ENCODE results near the gene JMJD6. TPM values are rescaled to one million over a fixed set of nuclear protein-coding genes. Genes with fewer than 3 reads are reported as not detected.

Gene JMJD6
- total and polyA plus RNA-seq, 2 of the 8 experiments (the other 6 are each of a cell fraction or from before 2014, with no cell fraction given), result 8.6 to 18.6 TPM

DNA sequence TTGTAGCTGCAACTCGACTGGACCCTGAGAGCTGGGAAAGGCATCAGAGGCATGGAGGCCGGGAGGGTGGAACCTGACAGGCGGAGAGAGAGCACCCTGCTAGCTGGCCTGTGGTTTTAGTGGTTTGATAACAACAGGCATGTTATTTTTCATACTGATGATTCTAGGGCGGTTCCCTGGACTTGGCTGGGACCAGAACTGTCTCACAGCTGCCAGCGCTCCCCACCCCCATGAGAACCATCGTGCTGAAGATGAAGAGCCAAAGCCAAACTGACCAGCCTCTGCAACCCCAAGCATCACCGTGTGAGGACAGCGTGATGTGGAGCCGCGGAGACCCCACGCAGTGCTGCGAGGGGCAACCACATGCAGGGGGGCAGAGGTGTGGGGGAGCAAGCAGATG lies 44.1 kb downstream of the JMJD6 start:
- ChIA-PET POLR2A (ENCODE audit: partially characterized antibody) (interaction anchor here (0.9 to 3.7 kb wide), 6 partner anchors 11 to 125 kb away, joined by 3 to 18 read pairs (median 4); no protein-coding TSS in a partner anchor), CTCF (ENCODE audit: partially characterized antibody) (interaction anchor here (0.7 to 13.1 kb wide), 42 partner anchors 8 to 222 kb away, joined by 3 to 155 read pairs (median 7); partner anchors contain the start of genes AANAT, MXRA7 and PRCD)
- Histone ChIP-seq H2BK12ac (ENCODE audit: low read depth, low read length) (no peak overlapping the region), H3K27me3 (replicated peaks in 1 of 4; ENCODE audit: control insufficient read depth in 3 of 4, extremely low read depth in 1 of 4, insufficient read depth in 3 of 4, low read length in 3 of 4) (no peaks in the 10 kb centered on the region), H3K79me1 (ENCODE audit: low read depth, low read length) (no peaks in the 10 kb centered on the region), H3K18ac (ENCODE audit: extremely low read depth, low read length) (no peak overlapping the region), H3K4me3 (ENCODE audit: extremely low read depth in 1 of 4, insufficient read depth in 2 of 4, low read depth in 3 of 4, low read length in 4 of 4) (no peak overlapping the region), H3K9ac (replicated peaks in 1 of 4; ENCODE audit: extremely low read depth in 1 of 4, low read depth in 3 of 4, low read length in 3 of 4) (no peak overlapping the region), H2AFZ (ENCODE audit: low read length) (no peak overlapping the region), H3K36me3 (ENCODE audit: control insufficient read depth in 2 of 4, insufficient read depth in 4 of 4, low read length in 3 of 4) (no peaks in the 10 kb centered on the region), H2BK15ac (ENCODE audit: low read length) (no peak overlapping the region), H3K79me2 (ENCODE audit: control insufficient read depth in 1 of 2, insufficient read depth in 2 of 2, low read length in 2 of 2) (no peaks in the 10 kb centered on the region), H4K20me1 (replicated peaks in 1 of 2; ENCODE audit: control insufficient read depth in 1 of 2, insufficient read depth in 2 of 2, low read length in 2 of 2) (peaks cover 0 to 3% of the 10 kb centered on the region in 2 experiments), H3K27ac (ENCODE audit: low read depth, low read length) (no peak overlapping the region), H3K14ac (ENCODE audit: insufficient read length) (no peak overlapping the region), H2AK5ac (ENCODE audit: low read depth, low read length) (no peak overlapping the region), H3K9me3 (ENCODE audit: insufficient read depth in 2 of 2, low read depth in 1 of 2, low read length in 1 of 2) (no peaks in the 10 kb centered on the region), H4K91ac (replicated peaks; ENCODE audit: insufficient read length, low read length) (no peak overlapping the region), H2BK5ac (ENCODE audit: low read depth, low read length) (no peak overlapping the region), H3K4ac (replicated peaks; ENCODE audit: insufficient read length, low read depth, low read length) (no peak overlapping the region), H3K4me2 (ENCODE audit: insufficient read depth in 1 of 2, low read depth in 2 of 2, low read length in 2 of 2) (no peak overlapping the region), H3K56ac (replicated peaks; ENCODE audit: insufficient read length, low read depth, low read length) (no peak overlapping the region), H4K8ac (ENCODE audit: extremely low read depth, insufficient read depth, low read length) (no peak overlapping the region; the same call in 1 of the 2 replicates), H3K4me1 (replicated peaks in 1 of 4; ENCODE audit: control insufficient read depth in 3 of 4, insufficient read depth in 4 of 4, low read length in 3 of 4) (peaks cover 0 to 24% (median 14%) of the 10 kb centered on the region in 4 experiments; a peak in 6 of 7 replicates), H3K23me2 (ENCODE audit: low read depth, low read length) (no peaks in the 10 kb centered on the region), H3K23ac (ENCODE audit: insufficient read length) (no peak overlapping the region), H4K5ac (ENCODE audit: insufficient read length, low read depth, low read length) (no peak overlapping the region), H2BK120ac (replicated peaks; ENCODE audit: low read depth, low read length) (no peak overlapping the region), H2BK20ac (ENCODE audit: low read length) (no peak overlapping the region)
- no peak for FAIRE-seq
- no peak for DNase-seq (ENCODE audit: low read depth in 1 of 2, low spot score in 2 of 2)
- 93% methylated on average over 12 of the region's 12 CpGs; no CpG with 5 or more reads in 1 of the 2 experiments for WGBS, 2 experiments (ENCODE audit: extremely low coverage in 1 of 2, insufficient coverage in 1 of 2, insufficient read length in 1 of 2, insufficient replicate concordance in 2 of 2, low coverage in 1 of 2, low lambda C conversion rate in 2 of 2, missing lambda C conversion rate in 1 of 2)
- TF ChIP-seq KDM5A (IDR thresholded peaks at IDR 0.05; ENCODE audit: low read length), result no peak
- no peak for TF ChIP-seq PHF8 (conservative IDR thresholded peaks at IDR 0.05; ENCODE audit: low read depth, low read length)
- TF ChIP-seq TCF12 (IDR thresholded peaks at IDR 0.05; ENCODE audit: low read depth, low read length), result no peak
- TF ChIP-seq CEBPB (IDR thresholded peaks at IDR 0.05; ENCODE audit: low read depth, low read length), result no peak
- no peak for TF ChIP-seq YY1 (IDR thresholded peaks at IDR 0.05; ENCODE audit: low read depth, low read length)
- no peak for TF ChIP-seq TAF7 (optimal IDR thresholded peaks at IDR 0.05; ENCODE audit: borderline replicate concordance, low read depth, low read length)
- no peak for TF ChIP-seq FOSL1 (IDR thresholded peaks at IDR 0.05; ENCODE audit: insufficient read depth, low read depth, low read length)
- no peak for TF ChIP-seq CTBP2 (IDR thresholded peaks at IDR 0.05; ENCODE audit: borderline replicate concordance, insufficient read depth, insufficient read length, low read length)
- no peak for TF ChIP-seq ZNF274 (IDR thresholded peaks at IDR 0.05; ENCODE audit: borderline replicate concordance, extremely low read depth, low read length)
- no peak for TF ChIP-seq SP4 (IDR thresholded peaks at IDR 0.05; ENCODE audit: low read length)
- TF ChIP-seq SIX5 (IDR thresholded peaks at IDR 0.05; ENCODE audit: low read depth, low read length), result no peak
- no peak for TF ChIP-seq BRCA1 (IDR thresholded peaks at IDR 0.05; ENCODE audit: low read depth, low read length)
- no peak for TF ChIP-seq CBX5 (IDR thresholded peaks at IDR 0.05; ENCODE audit: low read depth, low read length)

All from H1 (cell line).